ENCODE measurements around the gene MARCHF6.

DNA sequence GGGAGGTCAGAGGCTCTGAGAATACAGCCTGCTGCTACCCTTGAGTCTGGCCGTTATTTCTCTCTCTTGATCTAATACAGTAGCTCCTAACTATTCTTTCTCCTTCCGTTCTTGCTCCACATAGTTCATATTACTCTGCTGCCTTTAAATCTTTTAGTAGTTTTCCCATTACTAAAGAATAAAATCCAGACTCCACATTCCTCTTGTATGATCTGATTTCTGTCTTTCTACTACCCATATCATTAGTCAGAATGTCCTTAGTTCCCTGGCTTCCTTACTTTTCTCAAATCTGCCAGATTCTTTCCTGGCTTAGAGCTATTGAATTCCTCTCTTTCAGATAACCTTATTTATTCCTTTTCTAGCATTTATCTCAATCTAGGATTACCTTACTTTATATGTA, 40.0 kb downstream of the MARCHF6 start:
- TF ChIP-seq, protein P1, sequence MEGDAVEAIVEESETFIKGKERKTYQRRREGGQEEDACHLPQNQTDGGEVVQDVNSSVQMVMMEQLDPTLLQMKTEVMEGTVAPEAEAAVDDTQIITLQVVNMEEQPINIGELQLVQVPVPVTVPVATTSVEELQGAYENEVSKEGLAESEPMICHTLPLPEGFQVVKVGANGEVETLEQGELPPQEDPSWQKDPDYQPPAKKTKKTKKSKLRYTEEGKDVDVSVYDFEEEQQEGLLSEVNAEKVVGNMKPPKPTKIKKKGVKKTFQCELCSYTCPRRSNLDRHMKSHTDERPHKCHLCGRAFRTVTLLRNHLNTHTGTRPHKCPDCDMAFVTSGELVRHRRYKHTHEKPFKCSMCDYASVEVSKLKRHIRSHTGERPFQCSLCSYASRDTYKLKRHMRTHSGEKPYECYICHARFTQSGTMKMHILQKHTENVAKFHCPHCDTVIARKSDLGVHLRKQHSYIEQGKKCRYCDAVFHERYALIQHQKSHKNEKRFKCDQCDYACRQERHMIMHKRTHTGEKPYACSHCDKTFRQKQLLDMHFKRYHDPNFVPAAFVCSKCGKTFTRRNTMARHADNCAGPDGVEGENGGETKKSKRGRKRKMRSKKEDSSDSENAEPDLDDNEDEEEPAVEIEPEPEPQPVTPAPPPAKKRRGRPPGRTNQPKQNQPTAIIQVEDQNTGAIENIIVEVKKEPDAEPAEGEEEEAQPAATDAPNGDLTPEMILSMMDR (IDR thresholded peaks at IDR 0.05) = no peak
- no peak for TF ChIP-seq POLR2A (IDR thresholded peaks at IDR 0.05)
- TF ChIP-seq EP300 (IDR thresholded peaks at IDR 0.05) = no peak
